ENCODE data around the gene SEPTIN5. TPM values are rescaled to one million over a fixed set of nuclear protein-coding genes. Genes with fewer than 3 reads are reported as not detected.
A peak's percentile ranks its signal among the peaks of the same experiment; 100 is the strongest.

Gene SEPTIN5
- total RNA-seq, 2 experiments from 2014 or later, result not detected

DNA sequence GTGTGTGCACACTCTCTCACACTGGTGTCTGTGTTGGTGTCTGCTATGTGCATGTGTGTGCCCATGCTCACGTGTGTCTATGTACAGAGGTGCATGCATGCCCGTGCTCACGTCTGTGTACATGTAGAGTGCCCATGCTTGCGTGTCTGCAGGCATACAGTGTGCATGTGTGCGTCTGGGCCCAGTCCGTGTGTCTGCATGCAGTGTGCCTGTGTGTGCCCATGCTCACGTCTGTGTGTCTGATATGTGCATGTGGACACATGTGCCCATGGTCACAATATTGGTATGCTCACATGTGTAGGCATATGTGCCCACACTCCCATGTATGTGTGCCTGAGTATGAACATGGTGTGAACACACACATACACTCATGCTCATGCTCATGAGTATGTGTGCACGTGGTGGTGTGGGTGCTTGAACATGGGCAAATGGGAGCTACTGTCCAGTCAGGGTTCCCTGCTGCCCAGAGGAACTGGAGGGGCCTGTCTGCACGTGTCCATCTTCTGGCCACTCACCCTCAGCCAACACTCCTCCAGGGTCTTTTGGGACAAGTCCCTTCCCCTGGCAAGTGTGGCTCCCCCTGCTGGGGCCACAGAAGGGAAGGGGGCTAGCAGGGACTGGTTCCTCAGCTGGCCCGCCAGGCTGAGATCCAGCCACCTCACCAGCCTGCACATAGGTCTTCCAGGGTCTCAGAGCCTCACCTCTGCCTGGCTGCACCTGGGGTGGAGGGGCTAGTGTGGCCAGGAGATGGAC, 39.0 kb downstream of the SEPTIN5 start:
- Histone ChIP-seq H3K36me3 (ENCODE audit: insufficient read depth, low read length) (no peaks in the 10 kb centered on the region), H3K4me3 (ENCODE audit: low read depth, low read length, poor library complexity, severe bottlenecking) (no peak overlapping the region), H3K9me2 (ENCODE audit: insufficient read depth, low read length) (no peaks in the 10 kb centered on the region), H3K4me1 (ENCODE audit: insufficient read depth, low read length, poor library complexity, severe bottlenecking) (peaks cover 24% of the 10 kb centered on the region), H4K20me1 (ENCODE audit: insufficient read depth, low read length) (no peaks in the 10 kb centered on the region), H3K4me2 (ENCODE audit: low read length) (no peak overlapping the region), H2AFZ (ENCODE audit: low read length) (no peak overlapping the region), H3K27ac (ENCODE audit: low read depth, low read length, poor library complexity, severe bottlenecking) (no peak overlapping the region), H3K9me3 (ENCODE audit: low read length) (no peaks in the 10 kb centered on the region), H3K79me2 (ENCODE audit: insufficient read depth, low read depth, low read length) (no peaks in the 10 kb centered on the region)
- BruUV-seq (replicated peaks), result no TSS peak
- intact Hi-C loops (cut with micrococcal nuclease; ENCODE audit: unreplicated experiment), result no loop called here
- DNase-seq (ENCODE audit: low spot score), result no peak
- TF ChIP-seq EZH2phosphoT487 (IDR thresholded peaks at IDR 0.05; ENCODE audit: borderline replicate concordance, low read depth, low read length), result no peak
- TF ChIP-seq CTCF (conservative IDR thresholded peaks at IDR 0.05; ENCODE audit: low read length), result peak; percentile 59
- ChIA-PET CTCF (ENCODE audit: unreplicated experiment) (no interaction called here), POLR2A (interaction anchor here (0.6 to 0.8 kb wide), 2 partner anchors 29 to 205 kb away, joined by 3 read pairs; no protein-coding TSS in a partner anchor)

- no peak overlapping the region for H3K27ac ChIP-seq (ENCODE audit: low read depth, low read length, poor library complexity, severe bottlenecking)
- no peaks in the 10 kb centered on the region for H3K9me3 ChIP-seq (ENCODE audit: low read length)
- intact Hi-C loops (cut with micrococcal nuclease; ENCODE audit: unreplicated experiment), result no loop called here
- H3K4me3 ChIP-seq (ENCODE audit: low read depth, low read length, poor library complexity, severe bottlenecking), result no peak overlapping the region
- H2AFZ ChIP-seq (ENCODE audit: low read length), result no peak overlapping the region
- H3K36me3 ChIP-seq (ENCODE audit: insufficient read depth, low read length), result no peaks in the 10 kb centered on the region
- ChIA-PET POLR2A (interaction anchor here (0.6 to 0.8 kb wide), 2 partner anchors 28 to 205 kb away, joined by 3 read pairs; no protein-coding TSS in a partner anchor), CTCF (ENCODE audit: unreplicated experiment) (no interaction called here)
- no peak overlapping the region for H3K4me2 ChIP-seq (ENCODE audit: low read length)
- no peaks in the 10 kb centered on the region for H3K79me2 ChIP-seq (ENCODE audit: insufficient read depth, low read depth, low read length)
- TF ChIP-seq CTCF (conservative IDR thresholded peaks at IDR 0.05; ENCODE audit: low read length), result no peak
- TF ChIP-seq EZH2phosphoT487 (IDR thresholded peaks at IDR 0.05; ENCODE audit: borderline replicate concordance, low read depth, low read length), result no peak
- H4K20me1 ChIP-seq (ENCODE audit: insufficient read depth, low read length), result no peaks in the 10 kb centered on the region
- BruUV-seq (replicated peaks), result no TSS peak
- peaks cover 24% of the 10 kb centered on the region for H3K4me1 ChIP-seq (ENCODE audit: insufficient read depth, low read length, poor library complexity, severe bottlenecking)
- DNase-seq (ENCODE audit: low spot score), result no peak
- H3K9me2 ChIP-seq (ENCODE audit: insufficient read depth, low read length), result no peaks in the 10 kb centered on the region
Measured at GRCh38 chr22:19753996-19754700, 39.8 kb downstream of the SEPTIN5 start.

GRCh38 chr22:19754701-19755144, 40.4 kb downstream of the SEPTIN5 start:
- intact Hi-C loops (cut with micrococcal nuclease; ENCODE audit: unreplicated experiment), result no loop called here
- no TSS peak for BruUV-seq (replicated peaks)

More at GRCh38 chr22:19754701-19755144, 40.4 kb downstream of the SEPTIN5 start:
- Histone ChIP-seq H3K4me1 (ENCODE audit: insufficient read depth, low read length, poor library complexity, severe bottlenecking) (peaks cover 24% of the 10 kb centered on the region), H3K9me3 (ENCODE audit: low read length) (no peaks in the 10 kb centered on the region), H3K79me2 (ENCODE audit: insufficient read depth, low read depth, low read length) (no peaks in the 10 kb centered on the region), H3K4me2 (ENCODE audit: low read length) (no peak overlapping the region), H4K20me1 (ENCODE audit: insufficient read depth, low read length) (no peaks in the 10 kb centered on the region), H3K4me3 (ENCODE audit: low read depth, low read length, poor library complexity, severe bottlenecking) (no peak overlapping the region), H3K27ac (ENCODE audit: low read depth, low read length, poor library complexity, severe bottlenecking) (no peak overlapping the region), H2AFZ (ENCODE audit: low read length) (no peak overlapping the region), H3K36me3 (ENCODE audit: insufficient read depth, low read length) (no peaks in the 10 kb centered on the region), H3K9me2 (ENCODE audit: insufficient read depth, low read length) (no peaks in the 10 kb centered on the region)
- no peak for DNase-seq (ENCODE audit: low spot score)
- TF ChIP-seq EZH2phosphoT487 (IDR thresholded peaks at IDR 0.05; ENCODE audit: borderline replicate concordance, low read depth, low read length), result no peak
- no peak for TF ChIP-seq CTCF (conservative IDR thresholded peaks at IDR 0.05; ENCODE audit: low read length)
- CTCF ChIA-PET (ENCODE audit: unreplicated experiment), result no interaction called here
- POLR2A ChIA-PET, result no interaction called here
